ENCODE data around the gene ZNF438. TPM values are rescaled to one million over a fixed set of nuclear protein-coding genes. Genes with fewer than 3 reads are reported as not detected.

The ZNF438 gene
- total RNA-seq, 1 donor from 2014 or later, result 3.9 TPM

GRCh38 chr10:30995081-30995770 is 36.4 kb downstream of the ZNF438 start:
- no peak for TF ChIP-seq CTCF (IDR thresholded peaks at IDR 0.05)
- intact Hi-C loops (cut with micrococcal nuclease), result no loop called here
- DNase-seq (no peak), ATAC-seq (ENCODE audit: low read depth) (no peak)
- Mint-ChIP-seq H3K4me1 (peaks cover 7% of the 10 kb centered on the region), H3K4me3 (no peak overlapping the region), H3K27me3 (no peaks in the 10 kb centered on the region), H3K27ac (no peak overlapping the region), H3K9me3 (peaks cover 9% of the 10 kb centered on the region), H3K36me3 (ENCODE audit: low read depth) (peaks cover 12% of the 10 kb centered on the region)
- POLR2A ChIA-PET, result interaction anchor here (1.0 kb wide), 1 partner anchor 36 kb away, joined by 3 read pairs; the partner anchor contains the start of gene ZNF438
- CTCF ChIA-PET, result no interaction called here

- H3K4me3 Mint-ChIP-seq, result no peak overlapping the region
Measured at GRCh38 chr10:30993155-30993554, 38.5 kb downstream of the ZNF438 start.

GRCh38 chr10:30992681-30993080 is 39.0 kb downstream of the ZNF438 start:
- CTCF ChIA-PET, result no interaction called here
- POLR2A ChIA-PET, result no interaction called here
- DNase-seq (no peak), ATAC-seq (ENCODE audit: low read depth) (no peak)
- H3K36me3 Mint-ChIP-seq (ENCODE audit: low read depth), result peaks cover 12% of the 10 kb centered on the region
- H3K4me1 Mint-ChIP-seq, result no peaks in the 10 kb centered on the region
- intact Hi-C loops (cut with micrococcal nuclease), result no loop called here
- no peak overlapping the region for H3K27ac Mint-ChIP-seq
- H3K27me3 Mint-ChIP-seq, result no peaks in the 10 kb centered on the region
- TF ChIP-seq CTCF (IDR thresholded peaks at IDR 0.05), result no peak
- peaks cover 9% of the 10 kb centered on the region for H3K9me3 Mint-ChIP-seq
- no peak overlapping the region for H3K4me3 Mint-ChIP-seq

More at GRCh38 chr10:30993155-30993554, 38.5 kb downstream of the ZNF438 start:
- no peaks in the 10 kb centered on the region for H3K4me1 Mint-ChIP-seq
- ChIA-PET POLR2A (no interaction called here), CTCF (no interaction called here)
- H3K9me3 Mint-ChIP-seq, result peaks cover 9% of the 10 kb centered on the region
- no peak for DNase-seq
- no peaks in the 10 kb centered on the region for H3K27me3 Mint-ChIP-seq
- intact Hi-C loops (cut with micrococcal nuclease), result no loop called here
- peaks cover 12% of the 10 kb centered on the region for H3K36me3 Mint-ChIP-seq (ENCODE audit: low read depth)
- no peak for ATAC-seq (ENCODE audit: low read depth)
- TF ChIP-seq CTCF (IDR thresholded peaks at IDR 0.05), result no peak
- no peak overlapping the region for H3K27ac Mint-ChIP-seq

- Mint-ChIP-seq H3K27ac (no peak overlapping the region), H3K4me1 (no peaks in the 10 kb centered on the region), H3K4me3 (no peak overlapping the region), H3K27me3 (no peaks in the 10 kb centered on the region), H3K36me3 (ENCODE audit: low read depth) (peaks cover 12% of the 10 kb centered on the region), H3K9me3 (peaks cover 9% of the 10 kb centered on the region)
- intact Hi-C loops (cut with micrococcal nuclease), result no loop called here
- POLR2A ChIA-PET, result interaction anchor here (0.7 kb wide), 1 partner anchor 404 kb away, joined by 3 read pairs; no protein-coding TSS in a partner anchor
- DNase-seq (no peak), ATAC-seq (ENCODE audit: low read depth) (no peak)
- CTCF ChIA-PET, result no interaction called here
- TF ChIP-seq CTCF (IDR thresholded peaks at IDR 0.05), result no peak
Measured at GRCh38 chr10:30991647-30992011, 40.0 kb downstream of the ZNF438 start.

- ChIA-PET POLR2A (no interaction called here), CTCF (no interaction called here)
- no peak overlapping the region for H3K27ac Mint-ChIP-seq
- no peak overlapping the region for H3K4me3 Mint-ChIP-seq
- DNase-seq (no peak), ATAC-seq (ENCODE audit: low read depth) (no peak)
- peaks cover 9% of the 10 kb centered on the region for H3K9me3 Mint-ChIP-seq
- no peaks in the 10 kb centered on the region for H3K4me1 Mint-ChIP-seq
- no peak for TF ChIP-seq CTCF (IDR thresholded peaks at IDR 0.05)
- peaks cover 12% of the 10 kb centered on the region for H3K36me3 Mint-ChIP-seq (ENCODE audit: low read depth)
- no peaks in the 10 kb centered on the region for H3K27me3 Mint-ChIP-seq
- intact Hi-C loops (cut with micrococcal nuclease), result no loop called here
Measured at GRCh38 chr10:30990971-30991646, 40.6 kb downstream of the ZNF438 start.

Measured in activated B cell treated with CpG ODN at 0.5 μM for 24 hours (primary cell).